Measurements from ENCODE around the gene CAMSAP2.
A peak's percentile ranks its signal among the peaks of the same experiment; 100 is the strongest.
"Not testable (repeated sequence)": the region's sequence is repeated elsewhere in the genome, so short reads cannot be mapped to it uniquely, and the experiment has no call there.

CAMSAP2 gene

DNA sequence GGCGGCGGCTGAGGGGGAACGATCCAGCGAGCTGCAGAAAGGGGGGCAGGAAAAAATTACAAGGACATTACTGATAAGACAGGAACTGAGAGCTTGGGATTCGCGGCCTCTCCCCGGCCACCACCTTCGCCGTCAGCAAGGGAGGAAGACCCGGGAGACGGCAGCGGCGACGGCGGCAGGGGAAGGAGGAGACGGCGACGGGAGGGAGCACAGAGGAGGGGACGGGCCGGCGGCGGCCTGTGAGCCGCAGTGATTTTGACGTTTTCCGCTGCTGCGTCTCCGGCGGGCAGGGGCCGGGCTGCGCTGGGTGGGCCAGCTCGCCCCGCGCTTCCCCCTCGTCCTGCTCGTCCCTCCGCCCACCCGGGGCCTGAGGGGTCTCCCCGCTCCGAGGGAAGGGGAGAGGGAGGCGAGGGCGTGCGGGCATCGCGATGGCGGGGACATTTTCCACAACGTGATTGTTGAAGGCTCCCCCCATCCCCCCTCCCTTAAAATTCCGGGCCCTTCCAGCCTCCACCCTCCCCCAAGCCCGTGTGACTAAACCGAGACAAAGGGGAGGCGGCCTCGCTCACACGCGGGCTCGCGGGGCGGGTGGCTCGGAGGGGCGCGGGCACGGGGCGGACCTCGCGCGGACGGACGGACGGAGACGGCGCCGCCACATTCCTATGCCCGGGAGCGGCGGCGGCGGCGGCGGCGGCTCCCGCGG is 407 bp downstream of the CAMSAP2 start:
- DNase-seq = peak; percentile 29 to 43

GRCh38 chr1:200739702-200740570 is 1.2 kb downstream of the CAMSAP2 start:
- no peak for DNase-seq

DNA sequence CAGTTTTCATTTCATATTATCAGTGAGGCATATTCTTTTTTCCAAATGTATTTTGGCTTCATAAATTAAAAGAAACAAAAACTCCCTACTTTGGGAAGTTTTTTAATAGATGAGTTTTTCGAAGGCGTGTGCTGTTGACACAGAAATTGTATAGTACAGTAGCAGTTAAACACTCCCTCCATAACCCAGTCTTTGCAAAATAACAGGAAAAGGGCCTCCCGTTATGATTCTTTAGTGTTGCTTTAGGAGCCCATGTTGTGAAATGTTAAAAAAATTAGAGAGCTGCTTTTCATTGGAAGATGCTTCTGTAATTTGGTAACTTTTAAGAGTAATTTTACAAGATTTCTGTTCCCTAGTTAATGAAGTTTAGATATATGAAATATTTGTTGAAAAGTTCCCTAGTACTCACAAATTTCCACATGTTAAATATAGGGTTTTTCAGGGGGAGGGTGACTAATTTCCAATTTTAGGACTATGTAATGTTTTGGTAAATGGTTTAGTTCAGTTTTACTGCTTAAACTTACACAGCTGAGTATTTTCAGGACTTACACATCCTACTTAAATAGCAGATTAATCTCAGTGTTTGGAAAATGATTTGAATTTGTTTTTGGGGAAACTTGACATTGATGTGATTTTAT is 2.0 kb downstream of the CAMSAP2 start:
- DNase-seq = no peak

DNA sequence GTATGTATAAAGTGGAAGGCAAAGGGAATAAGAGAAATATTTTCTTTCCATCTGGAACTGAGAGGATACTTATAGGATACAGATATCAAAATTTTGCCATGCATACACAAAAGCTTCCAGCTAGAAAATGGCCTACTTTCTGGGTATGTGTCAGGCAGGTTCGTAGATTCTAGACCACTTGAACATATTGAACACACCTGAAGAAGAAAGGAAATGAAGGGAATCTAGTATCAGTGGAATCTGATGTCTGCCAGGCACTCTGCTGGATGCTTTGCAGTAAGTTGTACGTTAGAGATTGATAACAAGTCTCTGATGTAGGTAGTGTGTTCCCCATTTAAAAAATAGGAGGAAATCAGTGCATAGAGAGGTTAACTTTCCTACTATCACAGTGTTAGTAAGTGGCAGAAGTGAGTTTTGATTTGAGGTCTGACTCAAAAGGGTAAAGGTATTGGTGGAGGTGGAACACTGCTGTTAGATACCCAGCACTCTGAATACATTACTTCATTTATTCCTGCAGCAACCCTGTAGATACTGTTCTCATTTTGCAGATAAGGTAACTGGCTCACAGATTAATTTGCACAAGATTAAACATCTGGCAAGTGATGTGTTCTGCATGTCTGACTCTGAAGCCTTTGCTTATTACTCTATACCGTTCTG is 3.0 kb downstream of the CAMSAP2 start:
- no peak for DNase-seq

GRCh38 chr1:200744143-200744542 is 5.5 kb downstream of the CAMSAP2 start:
- DNase-seq = no peak

GRCh38 chr1:200749090-200749489 is 10.4 kb downstream of the CAMSAP2 start:
- DNase-seq = no peak

DNA sequence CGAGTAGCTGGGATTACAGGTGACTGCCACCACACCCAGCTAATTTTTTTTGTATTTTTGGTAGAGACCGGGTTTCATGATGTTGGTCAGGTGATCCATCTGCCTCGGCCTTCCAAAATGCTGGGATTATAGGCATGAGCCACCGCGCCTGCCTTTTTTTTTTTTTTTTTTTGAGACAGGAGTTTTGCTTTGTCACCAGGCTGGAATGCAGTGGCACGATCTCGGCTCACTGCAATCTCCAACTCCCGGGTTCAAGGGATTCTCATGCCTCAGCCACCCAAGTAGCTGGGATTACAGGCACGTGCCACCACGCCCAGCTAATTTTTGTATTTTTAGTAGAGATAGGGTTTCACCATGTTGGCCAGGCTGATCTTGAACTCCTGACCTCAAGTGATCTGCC is 12.1 kb downstream of the CAMSAP2 start:
- not testable (repeated sequence) for DNase-seq

DNA sequence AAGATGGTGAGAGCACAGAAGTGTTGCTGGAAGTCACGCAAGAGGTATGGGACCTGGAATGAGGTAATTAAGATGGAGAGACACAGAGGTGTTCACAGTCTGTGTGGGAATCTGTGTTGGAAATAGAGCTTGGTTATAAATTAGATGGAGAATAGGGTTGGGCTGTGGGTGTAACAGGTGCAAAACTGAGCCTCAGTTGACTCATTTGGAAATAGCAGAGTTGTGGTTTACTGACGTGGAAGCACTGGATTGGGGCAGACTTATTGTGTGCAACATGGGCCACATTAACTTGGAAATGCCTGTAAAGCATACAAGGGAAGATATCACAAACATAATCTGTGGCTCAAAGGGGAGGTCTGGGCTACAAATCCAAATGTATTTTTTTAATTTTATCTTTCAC is 13.0 kb downstream of the CAMSAP2 start:
- DNase-seq = peak in 1 of 2 experiments; percentile 20

DNA sequence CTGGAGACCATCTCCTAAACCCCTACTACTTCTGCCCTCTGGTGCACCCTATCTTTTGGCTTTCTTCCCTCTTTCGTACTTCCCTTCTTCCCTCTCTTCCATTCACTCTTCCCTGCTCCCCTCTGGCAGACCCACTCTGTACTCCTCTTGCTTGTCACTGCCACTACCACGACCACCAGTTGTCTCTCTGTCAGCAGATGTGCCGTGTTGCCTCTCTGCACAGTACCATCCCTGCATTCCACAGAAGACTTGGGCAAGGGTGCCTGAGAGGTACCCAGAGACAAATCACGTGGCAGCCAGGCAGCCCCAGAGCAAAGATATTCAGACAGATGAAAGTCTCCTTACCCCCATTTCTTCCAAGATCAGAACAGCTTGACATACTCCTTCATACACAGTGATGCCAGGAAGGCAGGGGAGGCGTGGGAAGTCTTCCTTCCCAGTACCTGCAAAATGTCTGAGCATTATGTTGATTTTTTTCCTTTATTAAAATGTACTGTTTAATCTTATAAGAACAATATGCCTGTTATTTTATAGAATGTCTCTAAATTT is 15.0 kb downstream of the CAMSAP2 start:
- no peak for DNase-seq

DNA sequence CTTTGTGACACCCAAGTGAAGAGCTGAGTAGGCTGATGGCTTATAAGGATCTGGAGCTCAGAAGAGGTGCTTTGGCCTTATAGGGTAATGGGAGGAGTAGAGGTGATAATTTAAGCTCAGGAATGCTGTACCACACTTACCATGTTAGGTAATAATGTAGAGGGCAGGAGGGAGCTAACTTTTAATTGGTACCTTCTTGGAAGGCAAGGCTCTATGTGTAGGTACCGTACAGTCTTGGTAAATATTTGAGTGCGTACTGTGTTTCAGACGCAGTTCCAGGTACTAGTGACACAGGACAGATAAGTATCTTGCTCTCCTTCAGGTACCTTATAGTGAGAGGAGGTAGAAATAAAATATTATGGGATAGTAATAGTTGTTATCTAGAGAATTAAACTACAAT is 16.8 kb downstream of the CAMSAP2 start:
- no peak for DNase-seq

- no peak for DNase-seq
Measured at GRCh38 chr1:200762089-200762488, 23.4 kb downstream of the CAMSAP2 start.

GRCh38 chr1:200767321-200767720 is 28.6 kb downstream of the CAMSAP2 start:
- DNase-seq = no peak

GRCh38 chr1:200771625-200772555 is 33.2 kb downstream of the CAMSAP2 start:
- no peak for DNase-seq

DNA sequence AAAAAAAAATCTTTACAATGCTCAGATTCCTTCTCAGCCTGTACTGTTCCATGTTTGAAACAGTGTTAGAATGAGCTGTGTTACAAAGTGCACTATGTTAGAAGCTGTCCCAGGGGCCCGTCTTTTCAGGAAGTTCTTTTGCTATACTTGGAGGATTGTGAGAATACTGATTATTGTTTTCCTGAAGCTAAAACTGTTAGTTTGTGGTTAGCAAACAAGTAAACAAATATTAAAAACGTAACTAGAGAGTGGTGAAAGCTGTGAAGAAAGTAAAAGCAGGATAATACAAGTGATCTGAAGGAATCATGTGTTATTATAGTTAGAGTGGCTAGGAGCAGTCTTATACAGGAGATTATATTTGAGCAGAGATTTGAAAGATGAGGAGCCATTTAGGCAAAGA is 35.6 kb downstream of the CAMSAP2 start:
- DNase-seq = no peak

DNA sequence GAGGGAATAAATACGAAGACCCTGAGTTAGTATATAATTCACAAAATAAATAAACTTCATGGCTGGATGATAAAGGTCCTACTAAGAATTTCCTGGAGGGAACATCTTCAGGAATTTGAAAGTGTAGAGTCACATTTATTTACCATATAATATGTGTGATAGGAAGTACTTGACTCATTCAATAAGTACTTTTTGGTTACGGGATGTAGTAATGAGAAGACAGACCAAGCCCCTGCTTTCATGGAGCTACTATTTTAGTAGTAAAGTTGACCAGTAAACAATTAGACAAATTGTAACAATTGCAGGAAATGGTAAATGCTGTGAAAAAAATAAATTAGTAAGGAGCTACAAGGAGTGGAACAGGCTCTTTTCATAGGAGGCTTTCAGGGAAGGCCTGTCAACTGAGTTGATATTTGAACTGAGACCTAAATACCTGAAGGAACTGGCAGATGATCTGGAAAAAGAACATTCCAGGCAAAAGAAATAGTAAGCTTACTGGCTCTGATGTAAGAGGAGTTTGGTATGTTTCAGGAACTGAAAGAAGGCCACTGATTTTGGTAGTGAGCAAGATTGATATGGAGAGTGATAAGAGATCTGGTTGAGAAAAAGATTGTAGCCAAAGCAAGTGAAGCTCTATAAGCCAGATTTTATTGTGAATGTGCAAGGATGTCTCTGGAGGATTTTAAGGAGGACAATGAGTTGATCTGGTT is 36.2 kb downstream of the CAMSAP2 start:
- DNase-seq = no peak

- no peak for DNase-seq
Measured at GRCh38 chr1:200775850-200776249, 37.2 kb downstream of the CAMSAP2 start.

DNA sequence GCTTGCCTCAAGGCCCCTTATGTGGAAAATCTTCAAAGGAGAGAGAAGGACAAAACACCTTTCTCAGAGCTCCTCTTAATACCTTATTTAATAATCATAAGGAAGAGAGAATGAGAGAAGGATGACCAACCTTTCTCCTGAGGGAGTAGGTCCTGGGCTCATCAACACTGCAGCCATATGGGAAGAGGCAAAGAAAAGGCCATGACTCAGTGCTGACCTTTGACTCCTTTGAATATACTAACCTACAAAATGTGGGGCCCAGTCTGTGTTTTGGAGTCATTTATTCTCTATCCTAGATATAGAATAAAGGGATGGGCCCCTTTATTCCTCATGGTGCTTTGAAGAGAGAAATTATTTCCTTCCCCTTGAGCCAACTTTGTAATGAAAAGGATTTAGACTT is 38.3 kb downstream of the CAMSAP2 start:
- no peak for DNase-seq

- DNase-seq = no peak
Measured at GRCh38 chr1:200778766-200779165, 40.1 kb downstream of the CAMSAP2 start.

GRCh38 chr1:200779326-200779725 is 40.6 kb downstream of the CAMSAP2 start:
- DNase-seq = no peak

DNA sequence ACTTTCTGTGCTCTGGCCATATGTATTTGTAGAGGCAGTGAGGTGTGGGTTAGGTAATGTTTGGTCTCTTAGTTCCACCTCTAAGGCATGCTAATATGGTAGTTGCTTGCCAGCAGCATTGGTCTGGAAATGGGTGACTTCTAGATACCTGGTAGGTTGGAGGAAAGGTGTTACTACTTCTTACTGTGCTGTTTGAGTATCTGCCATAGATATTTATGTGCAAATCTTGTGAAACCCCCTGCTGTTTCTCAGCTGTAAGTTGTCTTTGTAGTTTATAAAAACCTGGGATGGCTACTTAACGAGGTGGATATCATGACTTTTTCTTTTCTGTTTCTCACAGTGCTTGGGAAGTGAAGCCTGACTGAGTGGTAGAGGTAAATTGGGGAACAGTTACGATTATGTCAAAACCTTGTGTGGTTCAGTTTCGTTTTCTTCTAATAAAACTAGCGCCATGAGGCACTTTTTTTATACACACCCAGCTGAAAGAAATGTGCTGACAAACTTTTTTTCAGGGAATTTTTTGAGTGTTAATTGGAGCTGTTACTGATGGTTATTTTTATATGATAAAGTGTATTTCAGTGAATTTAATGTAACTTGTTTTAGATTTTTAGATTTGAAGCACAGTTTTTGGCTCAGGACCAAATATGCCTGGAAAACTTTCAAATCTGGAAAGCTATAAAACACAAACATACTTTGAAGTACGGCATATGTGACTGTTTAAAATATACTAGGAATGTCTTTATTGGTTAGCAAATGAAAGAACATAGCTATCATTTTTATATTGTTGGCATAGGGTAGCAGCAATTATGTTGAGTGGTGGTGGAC is 42.1 kb downstream of the CAMSAP2 start:
- DNase-seq = no peak

Data from activated CD4-positive, alpha-beta T cell treated with anti-CD3 and anti-CD28 coated beads, Interleukin-2, amount 50 U/mL, for 48 hours (primary cell).